Fibroblast of skin of right quadriceps (primary cell): ENCODE measurements around the gene KCNE3.
"Not testable (repeated sequence)": the region's sequence is repeated elsewhere in the genome, so short reads cannot be mapped to it uniquely, and the experiment has no call there.

Experiments used
- DNase-seq: peaks from one replicate; pipeline ENCODE4 v3.0.0-alpha.2; 2013

Gene KCNE3

DNA sequence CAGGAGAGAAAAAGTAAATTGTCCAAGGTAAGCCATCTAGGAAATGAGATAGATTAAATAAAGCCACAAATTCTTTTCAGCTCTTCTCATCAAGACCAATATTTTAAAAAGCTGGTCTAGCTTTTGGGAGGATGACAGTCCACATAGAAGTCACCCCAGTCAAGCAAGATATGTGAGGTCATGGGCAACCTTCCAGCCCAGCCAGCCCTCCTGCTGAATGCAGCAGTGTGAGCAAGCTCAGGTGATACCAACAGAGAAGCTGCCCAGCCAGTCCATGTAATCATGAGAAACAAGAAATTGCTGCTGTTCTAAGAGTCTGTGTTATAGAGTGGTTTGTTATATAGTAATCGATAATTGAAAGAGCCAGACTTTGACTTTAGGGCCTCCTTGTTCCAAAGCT is 28.7 kb downstream of the KCNE3 start:
- no peak for DNase-seq

DNA sequence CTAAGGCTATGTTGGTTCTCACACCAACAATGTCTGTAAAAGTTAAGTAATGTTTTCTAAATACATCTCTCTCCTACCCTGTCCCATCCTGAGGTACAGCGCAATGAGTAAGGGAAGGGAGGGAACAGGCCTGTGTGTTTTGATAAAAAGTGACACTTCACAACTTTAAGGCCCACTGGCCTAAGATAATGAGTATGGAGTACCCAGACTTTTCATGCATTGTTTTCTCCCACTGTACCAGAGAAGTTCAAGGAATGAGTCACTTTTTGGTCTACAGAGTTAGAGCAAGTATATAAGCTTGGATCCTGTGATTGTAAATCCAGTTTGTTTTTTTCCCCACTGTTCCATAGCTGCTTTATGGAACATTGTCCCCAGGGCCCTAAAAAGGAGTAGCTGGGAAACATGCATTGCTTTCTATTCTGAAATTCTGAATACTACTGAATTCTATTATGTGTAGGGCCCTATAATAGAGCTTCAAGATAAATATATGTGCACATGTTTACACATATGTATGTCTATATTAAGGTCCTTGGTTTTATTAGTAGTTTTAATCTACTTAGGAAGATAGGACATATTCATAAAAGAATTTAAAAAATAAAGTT is 29.8 kb downstream of the KCNE3 start:
- DNase-seq = no peak

DNA sequence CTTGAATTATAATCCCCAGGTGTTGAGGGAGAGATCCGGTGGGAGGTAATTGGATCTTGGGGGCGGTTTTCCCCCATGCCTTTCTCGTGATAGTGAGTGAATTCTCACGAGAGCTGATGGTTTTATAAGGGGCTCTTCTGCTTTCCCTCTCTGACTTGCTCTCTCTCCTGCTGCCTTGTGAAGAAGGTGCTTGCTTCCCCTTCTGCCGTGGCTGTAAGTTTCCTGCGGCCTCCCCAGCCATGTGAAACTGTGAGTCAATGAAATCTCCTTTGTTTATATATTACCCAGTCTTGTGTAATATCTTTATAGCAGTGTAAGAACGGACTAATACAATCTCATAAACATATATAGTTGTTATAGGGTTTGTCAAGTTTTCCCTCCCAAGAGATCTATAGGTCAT is 32.8 kb downstream of the KCNE3 start:
- no peak for DNase-seq

DNA sequence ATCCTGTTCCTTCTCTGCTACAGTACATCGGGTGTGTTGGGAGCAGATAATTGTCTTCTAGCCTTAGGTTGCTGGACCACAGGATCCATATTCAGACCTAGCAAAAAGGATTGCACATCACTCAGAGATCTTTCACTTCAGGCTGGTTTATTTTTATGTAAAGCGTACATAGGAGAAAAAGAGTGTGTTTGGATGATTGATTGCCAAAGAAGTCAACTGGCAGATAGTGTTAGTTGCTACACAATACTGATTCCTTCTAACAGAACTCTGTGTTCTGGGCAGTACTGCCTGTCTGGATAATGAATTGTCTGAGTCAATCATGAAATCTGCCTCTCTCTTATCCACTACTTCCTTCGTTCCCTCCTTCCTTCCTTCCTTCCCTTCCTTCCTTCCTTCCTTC is 38.1 kb downstream of the KCNE3 start:
- no peak for DNase-seq

DNA sequence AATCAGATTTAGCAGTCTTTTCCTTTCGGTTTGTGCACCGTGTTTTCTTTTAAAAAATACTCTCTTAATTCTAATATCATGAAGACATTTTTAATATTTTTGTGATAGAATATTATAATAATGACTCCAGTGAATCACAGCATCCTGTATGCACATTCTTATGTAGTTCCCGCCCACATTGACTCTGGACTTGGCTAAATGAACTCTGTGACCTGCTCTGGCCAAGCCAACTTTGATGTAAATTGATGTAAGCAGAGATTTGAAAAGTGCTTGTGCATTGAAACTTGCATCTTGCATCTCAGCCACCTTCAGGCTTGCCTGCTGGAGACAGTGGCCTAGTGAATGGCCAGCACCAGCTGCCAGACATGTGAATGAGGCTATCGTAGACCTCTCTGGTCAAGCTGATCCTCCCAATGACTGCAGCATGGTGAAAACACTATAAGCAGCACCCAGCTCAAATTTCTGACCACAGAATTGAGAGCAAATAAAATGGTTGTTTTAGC is 39.9 kb downstream of the KCNE3 start:
- DNase-seq = no peak

DNA sequence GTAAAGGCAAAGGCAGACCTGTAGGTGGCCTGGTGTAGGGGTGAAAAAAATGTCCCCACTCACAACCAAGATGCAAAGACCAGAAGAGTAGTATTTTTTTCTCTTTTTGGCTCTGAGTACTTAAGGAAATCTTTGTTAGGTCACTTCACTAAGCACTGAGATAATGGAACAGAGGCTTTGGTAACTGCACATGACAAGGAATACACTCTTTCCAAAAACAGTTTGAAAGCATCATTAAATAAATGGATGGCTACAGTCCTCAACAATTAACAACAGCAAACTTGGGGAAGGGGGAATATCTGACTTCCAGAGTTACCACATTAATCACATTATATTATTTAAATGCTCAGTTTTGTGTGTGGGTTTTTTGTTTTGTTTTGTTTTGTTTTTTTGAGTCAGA is 42.2 kb downstream of the KCNE3 start:
- no peak for DNase-seq

DNA sequence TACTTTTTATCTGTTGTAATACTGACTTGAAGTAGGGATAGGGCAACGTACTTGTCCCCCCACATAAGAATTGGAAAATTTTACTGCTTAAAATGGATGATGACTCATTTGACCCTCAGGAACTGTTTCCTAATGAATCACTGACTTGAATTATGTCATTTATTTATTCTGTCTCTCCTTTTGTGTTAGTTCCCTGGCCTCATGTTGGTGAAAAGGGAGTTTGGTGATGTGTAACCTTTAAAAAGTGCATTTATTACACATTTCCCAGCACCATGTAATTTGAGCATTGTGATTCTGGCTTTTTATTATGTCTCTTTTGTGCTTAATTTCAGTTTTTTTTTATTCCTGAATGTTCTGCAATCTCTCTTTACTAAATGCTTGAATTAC is 48.8 kb downstream of the KCNE3 start:
- DNase-seq = peak; percentile 83

DNA sequence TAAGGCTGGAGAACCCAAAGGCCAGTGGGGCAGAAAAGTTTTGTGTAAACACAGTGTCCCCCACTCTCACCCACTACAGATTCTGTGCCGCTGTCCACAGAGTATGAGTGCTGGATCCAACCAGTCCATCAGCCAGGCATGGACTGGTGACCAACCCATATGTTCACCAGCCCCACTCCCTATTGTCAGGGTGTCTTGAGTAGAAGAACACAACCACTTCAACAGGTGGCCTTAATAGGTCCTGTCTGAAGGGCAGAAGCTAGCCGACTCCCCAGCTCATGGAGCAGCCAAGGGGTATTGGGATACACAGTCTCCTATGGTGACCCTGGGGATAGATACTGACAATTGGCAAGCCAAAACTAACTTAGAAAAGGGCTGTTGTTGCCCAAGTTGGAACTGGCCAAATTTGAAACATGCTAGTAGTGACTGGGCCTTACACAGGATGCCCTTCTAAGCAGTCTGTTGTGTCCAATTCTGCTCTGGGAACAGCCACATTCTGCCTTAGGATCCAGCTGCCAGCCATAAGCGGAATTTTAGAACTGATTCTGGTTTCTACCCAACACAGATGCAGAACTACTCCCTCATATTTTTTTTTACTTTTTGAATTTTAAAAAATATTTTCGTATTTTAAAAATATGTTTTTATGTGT is 49.4 kb downstream of the KCNE3 start:
- no peak for DNase-seq

DNA sequence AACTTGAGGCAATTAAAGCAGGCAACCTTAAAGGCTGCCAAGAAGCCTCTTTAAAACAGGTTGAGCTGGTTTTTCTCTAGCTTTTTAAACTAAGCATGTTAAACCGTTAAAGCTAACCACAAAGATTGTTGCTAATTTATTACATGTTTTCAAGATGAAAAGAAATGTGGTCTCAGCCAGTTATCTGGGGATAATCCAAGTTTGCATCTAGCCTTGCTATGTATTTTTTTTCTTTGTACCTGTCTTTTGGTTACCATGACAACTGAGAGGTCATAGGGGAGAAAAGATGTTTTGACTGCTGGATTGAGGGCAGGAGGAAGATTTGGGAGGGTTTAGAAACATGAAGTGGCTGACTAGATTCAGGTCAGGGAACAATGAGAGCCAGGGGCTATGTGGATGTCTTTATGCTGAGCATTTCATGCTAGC is 50.0 kb downstream of the KCNE3 start:
- DNase-seq = peak; percentile 69

DNA sequence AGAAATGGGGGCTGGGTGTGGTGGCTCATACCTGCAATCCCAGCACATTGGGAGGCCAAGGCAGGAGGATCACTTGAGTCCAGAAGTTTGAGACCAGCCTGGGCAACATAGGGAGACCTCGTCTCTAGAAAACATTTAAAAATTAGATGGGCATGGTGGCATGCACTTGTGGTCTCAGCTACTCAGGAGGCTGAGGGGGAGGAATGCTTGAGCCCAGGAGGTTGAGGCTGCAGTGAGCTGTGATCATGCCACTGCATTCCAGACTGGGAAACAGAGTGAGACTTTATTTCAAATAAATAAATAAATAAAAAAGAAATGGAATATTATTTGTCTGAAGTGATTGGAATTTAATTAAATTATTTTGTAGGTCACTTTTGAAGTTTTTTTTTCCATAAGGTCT is 50.4 kb downstream of the KCNE3 start:
- DNase-seq = not testable (repeated sequence)

DNA sequence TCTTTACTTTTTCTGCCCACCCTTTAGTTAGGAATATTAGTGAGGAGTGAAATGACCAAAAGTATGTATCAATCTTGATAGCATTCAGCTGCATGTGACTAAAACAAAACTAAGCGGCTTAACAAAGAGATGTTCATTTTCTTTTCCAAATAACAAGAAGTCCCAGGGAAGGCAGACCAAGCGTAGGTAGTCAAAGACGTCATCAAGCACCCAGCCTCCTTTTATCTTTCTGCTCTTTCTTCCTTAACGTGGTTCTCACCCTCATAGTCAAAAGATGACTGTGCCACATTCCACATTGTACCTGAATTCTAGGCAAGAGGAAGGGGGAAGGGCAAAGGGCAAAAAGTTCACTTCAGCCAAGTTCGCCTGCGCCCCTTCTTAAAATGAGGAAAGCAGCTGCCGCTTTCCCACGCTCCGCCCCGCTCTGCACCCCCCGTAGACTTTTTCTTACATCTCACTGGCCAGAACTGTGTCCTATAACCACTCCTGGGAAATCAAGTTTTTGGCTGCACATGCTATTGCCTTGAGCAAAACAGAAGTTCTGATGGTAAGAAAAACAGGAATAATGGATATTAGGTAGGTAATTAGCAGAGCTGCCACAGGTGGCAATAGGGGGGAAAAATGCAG is 54.5 kb downstream of the KCNE3 start:
- DNase-seq = no peak

DNA sequence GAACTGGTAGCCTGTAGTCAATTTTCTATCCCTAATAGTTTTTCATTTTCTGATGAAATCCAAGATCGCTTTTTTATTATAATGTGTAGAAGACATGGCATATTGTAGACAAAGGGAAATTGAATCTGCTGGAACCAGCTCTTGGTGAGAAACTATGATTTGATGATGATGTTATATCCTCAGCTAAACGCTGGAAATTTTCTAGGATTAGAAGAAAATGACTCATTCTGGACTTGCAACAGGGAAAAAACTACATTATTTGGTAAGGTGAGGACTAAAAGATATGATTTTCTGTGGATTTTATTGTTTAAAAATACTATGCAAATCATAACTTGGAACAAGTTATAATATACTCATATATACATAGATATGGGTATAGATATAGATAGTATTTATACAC is 55.0 kb downstream of the KCNE3 start:
- DNase-seq = no peak

DNA sequence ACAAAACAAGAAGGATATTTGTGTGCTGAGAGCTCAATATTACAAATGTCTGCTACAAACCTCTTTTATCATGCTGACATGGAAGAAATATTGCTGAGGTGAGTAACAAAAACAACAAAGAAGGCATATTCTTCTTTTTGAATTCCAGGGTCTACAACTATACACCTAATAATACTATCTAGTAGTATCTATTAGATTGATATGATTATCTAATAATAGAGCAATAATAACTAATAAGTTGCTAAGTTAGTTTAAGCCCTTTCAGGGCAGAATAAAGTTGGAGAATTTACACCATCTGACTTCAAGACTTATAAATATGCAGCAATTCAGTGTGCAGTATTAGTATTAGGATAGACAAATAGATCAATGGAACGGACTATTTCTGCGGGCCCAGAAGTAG is 57.7 kb downstream of the KCNE3 start:
- DNase-seq = no peak
